Colon (tissue), 2 donors: ENCODE data around the gene SCD.
"Not testable (repeated sequence)": the region's sequence is repeated elsewhere in the genome, so short reads cannot be mapped to it uniquely, and the experiment has no call there.

Experiments used
- FAIRE-seq: peaks from 2 replicates; lab custom pipeline; 2012; peaks lifted over from hg19 to GRCh38; lab: Jason Lieb, UNC
- donor health status: control.
- donor health status: control.

The SCD gene

GRCh38 chr10:100346765-100347567, at the start of gene SCD:
SCD (plus strand) TSS chr10:100347233; CDS start chr10:100347505, 272 bp downstream.
- FAIRE-seq, result no peak

- no peak for FAIRE-seq
These were observed 49.8 kb upstream of the SCD start for GRCh38 chr10:100297242-100297641.

- FAIRE-seq, result not testable (repeated sequence)
These were observed 45.9 kb upstream of the SCD start for GRCh38 chr10:100301123-100301522.

GRCh38 chr10:100303724-100304319, 43.2 kb upstream of the SCD start:
- no peak for FAIRE-seq

- FAIRE-seq, result no peak
These were observed 42.6 kb upstream of the SCD start for GRCh38 chr10:100304414-100304813.

- no peak for FAIRE-seq
These were observed 40.2 kb upstream of the SCD start for GRCh38 chr10:100306861-100307260.

GRCh38 chr10:100307684-100308083, 39.3 kb upstream of the SCD start:
- FAIRE-seq, result no peak

GRCh38 chr10:100311298-100311697, 35.7 kb upstream of the SCD start:
- FAIRE-seq, result no peak

- no peak for FAIRE-seq
These were observed 31.4 kb upstream of the SCD start for GRCh38 chr10:100315615-100316014.

GRCh38 chr10:100318207-100318606, 28.8 kb upstream of the SCD start:
- no peak for FAIRE-seq

GRCh38 chr10:100319707-100320402, 27.2 kb upstream of the SCD start:
- no peak for FAIRE-seq

- no peak for FAIRE-seq
These were observed 21.9 kb upstream of the SCD start for GRCh38 chr10:100325158-100325557.

- FAIRE-seq, result no peak
These were observed 19.9 kb upstream of the SCD start for GRCh38 chr10:100327007-100327717.

- no peak for FAIRE-seq
These were observed 19.4 kb upstream of the SCD start for GRCh38 chr10:100327718-100328009.

GRCh38 chr10:100328198-100328597, 18.8 kb upstream of the SCD start:
- no peak for FAIRE-seq

- no peak for FAIRE-seq
These were observed 17.0 kb upstream of the SCD start, which contains the start of gene PKD2L1 for GRCh38 chr10:100330079-100330478. PKD2L1 (minus strand) TSS chr10:100330228; CDS start chr10:100330103, 125 bp downstream.

GRCh38 chr10:100333106-100333505, 13.9 kb upstream of the SCD start:
- FAIRE-seq, result no peak

- no peak for FAIRE-seq
These were observed 13.2 kb upstream of the SCD start for GRCh38 chr10:100333661-100334440.

GRCh38 chr10:100334762-100335161, 12.3 kb upstream of the SCD start:
- FAIRE-seq, result no peak

GRCh38 chr10:100338434-100339036, 8.5 kb upstream of the SCD start:
- no peak for FAIRE-seq

GRCh38 chr10:100339236-100339635, 7.8 kb upstream of the SCD start:
- FAIRE-seq, result no peak
